HUES48 (cell line): ENCODE data around the gene DMD.
"Not testable (repeated sequence)": the region's sequence is repeated elsewhere in the genome, so short reads cannot be mapped to it uniquely, and the experiment has no call there.

Experiments used
- H3K27ac ChIP-seq: one replicate; pipeline ENCODE4 v1.7.0; 2013; ENCODE audit warnings: low read depth, low read length, inconsistent platforms
- H3K27me3 ChIP-seq: 2 replicates; pipeline ENCODE4 v1.6.1; 2013; ENCODE audit warnings: mild to moderate bottlenecking, low read length; ENCODE audit not compliant: control insufficient read depth, insufficient read depth
- H3K36me3 ChIP-seq: 2 replicates; pipeline ENCODE4 v1.6.1; 2013; ENCODE audit warnings: low read length; ENCODE audit not compliant: control insufficient read depth, insufficient read depth
- H3K4me1 ChIP-seq: 2 replicates; pipeline ENCODE4 v1.6.1; 2013; ENCODE audit warnings: mild to moderate bottlenecking, low read length; ENCODE audit not compliant: control insufficient read depth, insufficient read depth
- H3K4me3 ChIP-seq: 2 replicates; pipeline ENCODE4 v1.5.1; 2013; ENCODE audit warnings: mild to moderate bottlenecking, low read depth, low read length
- H3K9ac ChIP-seq: 2 replicates; pipeline ENCODE4 v1.6.1; 2013; ENCODE audit warnings: mild to moderate bottlenecking, low read depth, low read length, moderate library complexity
- H3K9me3 ChIP-seq: 2 replicates; pipeline ENCODE4 v1.6.1; 2013; ENCODE audit warnings: low read length; ENCODE audit not compliant: control insufficient read depth, insufficient read depth

The DMD gene

GRCh38 chrX:33109858-33110257, 101.5 kb downstream of the DMD start:
- H3K36me3 ChIP-seq, result no peaks in the 10 kb centered on the region
- H3K27me3 ChIP-seq, result no peaks in the 10 kb centered on the region
- H3K9ac ChIP-seq, result no peak overlapping the region
- peaks cover 21% of the 10 kb centered on the region for H3K4me1 ChIP-seq
- H3K27ac ChIP-seq, result no peak overlapping the region
- H3K4me3 ChIP-seq, result no peak overlapping the region
- no peaks in the 10 kb centered on the region for H3K9me3 ChIP-seq

- no peaks in the 10 kb centered on the region for H3K9me3 ChIP-seq
- no peaks in the 10 kb centered on the region for H3K36me3 ChIP-seq
- H3K27me3 ChIP-seq, result no peaks in the 10 kb centered on the region
- no peak overlapping the region for H3K4me3 ChIP-seq
- peaks cover 43% of the 10 kb centered on the region for H3K4me1 ChIP-seq
- no peak overlapping the region for H3K27ac ChIP-seq
- H3K9ac ChIP-seq, result no peak overlapping the region
These were observed 104.6 kb downstream of the DMD start for GRCh38 chrX:33106737-33107136.

GRCh38 chrX:33095079-33095478, 116.3 kb downstream of the DMD start:
- H3K4me1 ChIP-seq, result no peaks in the 10 kb centered on the region
- peaks cover 12% of the 10 kb centered on the region for H3K9me3 ChIP-seq
- no peaks in the 10 kb centered on the region for H3K36me3 ChIP-seq
- no peaks in the 10 kb centered on the region for H3K27me3 ChIP-seq
- no peak overlapping the region for H3K4me3 ChIP-seq
- H3K9ac ChIP-seq, result no peak overlapping the region
- no peak overlapping the region for H3K27ac ChIP-seq

GRCh38 chrX:33087411-33087810, 123.9 kb downstream of the DMD start:
- Histone ChIP-seq H3K4me1 (no peaks in the 10 kb centered on the region), H3K9me3 (no peaks in the 10 kb centered on the region), H3K4me3 (no peak overlapping the region), H3K36me3 (no peaks in the 10 kb centered on the region), H3K9ac (no peak overlapping the region), H3K27ac (no peak overlapping the region), H3K27me3 (no peaks in the 10 kb centered on the region)

GRCh38 chrX:33086886-33087285, 124.5 kb downstream of the DMD start:
- Histone ChIP-seq H3K27ac (no peak overlapping the region), H3K4me1 (no peaks in the 10 kb centered on the region), H3K27me3 (no peaks in the 10 kb centered on the region), H3K36me3 (no peaks in the 10 kb centered on the region), H3K4me3 (no peak overlapping the region), H3K9me3 (no peaks in the 10 kb centered on the region), H3K9ac (no peak overlapping the region)

GRCh38 chrX:33082371-33082770, 129.0 kb downstream of the DMD start:
- H3K9ac ChIP-seq, result no peak overlapping the region
- no peaks in the 10 kb centered on the region for H3K4me1 ChIP-seq
- no peaks in the 10 kb centered on the region for H3K36me3 ChIP-seq
- no peak overlapping the region for H3K27ac ChIP-seq
- H3K4me3 ChIP-seq, result no peak overlapping the region
- H3K9me3 ChIP-seq, result peaks cover 21% of the 10 kb centered on the region
- no peaks in the 10 kb centered on the region for H3K27me3 ChIP-seq

GRCh38 chrX:33078273-33078672, 133.1 kb downstream of the DMD start:
- H3K9ac ChIP-seq, result no peak overlapping the region

GRCh38 chrX:33073660-33074059, 137.7 kb downstream of the DMD start:
- not testable (repeated sequence) for H3K4me1 ChIP-seq, H3K27ac ChIP-seq, H3K27me3 ChIP-seq, H3K4me3 ChIP-seq, H3K36me3 ChIP-seq, H3K9ac ChIP-seq
- H3K9me3 ChIP-seq, result peaks cover 12% of the 10 kb centered on the region

More at GRCh38 chrX:33078273-33078672, 133.1 kb downstream of the DMD start:
- H3K4me1 ChIP-seq, result no peaks in the 10 kb centered on the region
- no peaks in the 10 kb centered on the region for H3K27me3 ChIP-seq
- no peaks in the 10 kb centered on the region for H3K36me3 ChIP-seq
- H3K27ac ChIP-seq, result no peak overlapping the region
- H3K4me3 ChIP-seq, result no peak overlapping the region
- H3K9me3 ChIP-seq, result peaks cover 23% of the 10 kb centered on the region

- H3K4me3 ChIP-seq, result no peak overlapping the region
- H3K27me3 ChIP-seq, result no peaks in the 10 kb centered on the region
- no peaks in the 10 kb centered on the region for H3K4me1 ChIP-seq
- no peaks in the 10 kb centered on the region for H3K36me3 ChIP-seq
- no peaks in the 10 kb centered on the region for H3K9me3 ChIP-seq
- H3K9ac ChIP-seq, result no peak overlapping the region
- no peak overlapping the region for H3K27ac ChIP-seq
These were observed 145.9 kb downstream of the DMD start for GRCh38 chrX:33065415-33065814.

- Histone ChIP-seq H3K36me3 (no peaks in the 10 kb centered on the region), H3K4me3 (no peak overlapping the region), H3K4me1 (no peaks in the 10 kb centered on the region), H3K9me3 (no peaks in the 10 kb centered on the region), H3K27ac (no peak overlapping the region), H3K27me3 (no peaks in the 10 kb centered on the region), H3K9ac (no peak overlapping the region)
These were observed 149.3 kb downstream of the DMD start for GRCh38 chrX:33062041-33062440.

GRCh38 chrX:33053001-33053400, 158.3 kb downstream of the DMD start:
- Histone ChIP-seq H3K9me3 (no peaks in the 10 kb centered on the region), H3K4me3 (no peak overlapping the region), H3K4me1 (no peaks in the 10 kb centered on the region), H3K9ac (no peak overlapping the region), H3K27ac (no peak overlapping the region), H3K27me3 (no peaks in the 10 kb centered on the region), H3K36me3 (no peaks in the 10 kb centered on the region)

GRCh38 chrX:33045882-33046281, 165.5 kb downstream of the DMD start:
- no peaks in the 10 kb centered on the region for H3K27me3 ChIP-seq
- H3K9ac ChIP-seq, result no peak overlapping the region
- H3K36me3 ChIP-seq, result no peaks in the 10 kb centered on the region
- no peak overlapping the region for H3K27ac ChIP-seq
- H3K4me3 ChIP-seq, result no peak overlapping the region
- H3K9me3 ChIP-seq, result peaks cover 12% of the 10 kb centered on the region; the same call in 1 of the 2 replicates
- H3K4me1 ChIP-seq, result peaks cover 13% of the 10 kb centered on the region
